ENCODE measurements around the gene PSMB7.
"Not testable (repeated sequence)": the region's sequence is repeated elsewhere in the genome, so short reads cannot be mapped to it uniquely, and the experiment has no call there.

PSMB7 gene

GRCh38 chr9:124438091-124438490 is 22.8 kb upstream of the PSMB7 start:
- no peak for TF ChIP-seq CTCF (IDR thresholded peaks at IDR 0.05; ENCODE audit: control insufficient read depth, extremely low read depth, insufficient read depth)
- H3K4me3 ChIP-seq (ENCODE audit: low read depth, low read length): no peak overlapping the region
- no peak for DNase-seq (ENCODE audit: low read depth)

GRCh38 chr9:124437086-124437485 is 21.8 kb upstream of the PSMB7 start:
- DNase-seq (ENCODE audit: low read depth): no peak
- no peak overlapping the region for H3K4me3 ChIP-seq (ENCODE audit: low read depth, low read length)
- TF ChIP-seq CTCF (IDR thresholded peaks at IDR 0.05; ENCODE audit: control insufficient read depth, extremely low read depth, insufficient read depth): no peak

GRCh38 chr9:124436320-124436719 is 21.1 kb upstream of the PSMB7 start:
- no peak overlapping the region for H3K4me3 ChIP-seq (ENCODE audit: low read depth, low read length)
- no peak for TF ChIP-seq CTCF (IDR thresholded peaks at IDR 0.05; ENCODE audit: control insufficient read depth, extremely low read depth, insufficient read depth)
- DNase-seq (ENCODE audit: low read depth): no peak

- TF ChIP-seq CTCF (IDR thresholded peaks at IDR 0.05; ENCODE audit: control insufficient read depth, extremely low read depth, insufficient read depth): no peak
- no peak overlapping the region for H3K4me3 ChIP-seq (ENCODE audit: low read depth, low read length)
- DNase-seq (ENCODE audit: low read depth): no peak
Measured at GRCh38 chr9:124429530-124429867, 14.3 kb upstream of the PSMB7 start.

GRCh38 chr9:124428751-124429529 is 13.7 kb upstream of the PSMB7 start:
- H3K4me3 ChIP-seq (ENCODE audit: low read depth, low read length): no peak overlapping the region
- no peak for TF ChIP-seq CTCF (IDR thresholded peaks at IDR 0.05; ENCODE audit: control insufficient read depth, extremely low read depth, insufficient read depth)
- DNase-seq (ENCODE audit: low read depth): no peak

- no peak overlapping the region for H3K4me3 ChIP-seq (ENCODE audit: low read depth, low read length)
- no peak for DNase-seq (ENCODE audit: low read depth)
- TF ChIP-seq CTCF (IDR thresholded peaks at IDR 0.05; ENCODE audit: control insufficient read depth, extremely low read depth, insufficient read depth): no peak
Measured at GRCh38 chr9:124427281-124427680, 12.0 kb upstream of the PSMB7 start.

GRCh38 chr9:124426361-124426760 is 11.1 kb upstream of the PSMB7 start:
- no peak for TF ChIP-seq CTCF (IDR thresholded peaks at IDR 0.05; ENCODE audit: control insufficient read depth, extremely low read depth, insufficient read depth)
- DNase-seq (ENCODE audit: low read depth): no peak

GRCh38 chr9:124425733-124426132 is 10.5 kb upstream of the PSMB7 start:
- not testable (repeated sequence) for H3K4me3 ChIP-seq (ENCODE audit: low read depth, low read length); DNase-seq (ENCODE audit: low read depth)

More at GRCh38 chr9:124426361-124426760, 11.1 kb upstream of the PSMB7 start:
- H3K4me3 ChIP-seq (ENCODE audit: low read depth, low read length): no peak overlapping the region

All from LNCaP clone FGC (cell line).